C1 segment of cervical spinal cord (tissue), 14 donors: ENCODE data around the gene HOXC4.
"Not testable (repeated sequence)": the region's sequence is repeated elsewhere in the genome, so short reads cannot be mapped to it uniquely, and the experiment has no call there.

ENCODE experiments used
- DNase-seq, 14 donors: peaks; one replicate each; lab custom pipeline; 2025; lab: John Stamatoyannopoulos, UW

Gene HOXC4

DNA sequence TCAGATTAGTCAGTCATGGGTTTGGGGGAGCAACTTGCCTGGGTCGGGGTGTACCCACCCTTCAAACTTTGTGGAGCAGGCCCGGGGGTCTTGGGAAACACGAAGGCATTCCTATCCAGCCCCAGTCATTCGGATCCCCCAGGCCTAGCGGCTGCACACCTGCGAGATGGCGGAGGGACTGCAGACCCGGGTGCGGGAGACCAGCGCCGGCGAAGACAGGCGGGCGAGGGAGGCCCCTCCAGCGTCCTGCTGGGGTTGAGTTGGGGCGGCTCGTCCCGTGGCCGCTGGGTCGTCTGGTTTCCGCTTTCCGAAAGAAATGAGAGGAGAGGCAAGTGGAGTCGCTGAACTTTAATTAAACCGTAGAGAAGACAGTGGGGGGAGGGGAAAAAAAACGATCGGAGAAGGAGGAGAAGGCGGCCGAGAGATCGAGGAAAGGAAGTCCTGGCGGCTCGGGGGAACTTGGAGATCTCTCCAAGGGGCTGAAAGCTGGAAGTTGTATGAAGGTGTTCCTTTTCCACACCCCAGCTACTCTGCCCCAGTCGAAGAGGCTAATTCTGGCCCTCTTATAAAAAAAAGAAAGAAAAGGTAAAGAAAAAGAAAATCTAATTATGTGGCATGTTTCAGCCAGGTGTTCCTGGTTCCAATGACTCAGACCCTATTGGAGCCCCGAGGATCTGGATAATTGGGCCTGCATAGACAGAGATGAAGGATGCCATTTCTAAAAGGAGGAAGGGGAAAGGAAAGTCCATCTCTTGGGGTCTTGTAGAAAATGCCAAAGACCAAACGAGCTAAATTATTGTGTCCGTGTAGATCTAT is 28.2 kb downstream of the HOXC4 start:
- peak in 3 of 14 donors; percentile 20 to 57 (median 29) for DNase-seq

- peak in 3 of 14 donors; percentile 12 to 51 (median 12) for DNase-seq
Measured at GRCh38 chr12:54082397-54082892, 28.8 kb downstream of the HOXC4 start.

GRCh38 chr12:54088011-54088410 is 34.4 kb downstream of the HOXC4 start:
- not testable (repeated sequence) for DNase-seq

DNA sequence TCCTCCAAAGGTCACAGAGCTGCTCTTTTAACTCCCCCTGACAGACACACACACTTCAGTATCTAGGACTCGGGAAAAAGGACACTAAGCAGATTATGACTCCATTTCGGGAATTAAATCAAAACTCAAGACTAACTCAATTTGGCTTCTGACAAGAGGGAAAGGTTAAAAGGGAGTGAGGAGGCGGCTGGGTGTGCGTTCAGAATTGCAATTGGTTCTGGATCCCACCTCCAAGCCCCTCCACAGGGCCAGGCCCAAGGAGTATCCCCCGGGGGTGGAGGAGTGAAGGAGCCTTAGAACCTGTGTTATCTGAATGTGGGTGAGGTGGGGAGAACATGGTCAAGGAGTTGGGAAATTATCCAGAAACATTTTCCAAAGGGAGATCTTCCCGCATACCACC is 35.8 kb downstream of the HOXC4 start:
- not testable (repeated sequence) for DNase-seq

GRCh38 chr12:54090312-54090711 is 36.7 kb downstream of the HOXC4 start:
- DNase-seq = not testable (repeated sequence)

- DNase-seq = not testable (repeated sequence)
Measured at GRCh38 chr12:54092943-54093342, 39.3 kb downstream of the HOXC4 start.

DNA sequence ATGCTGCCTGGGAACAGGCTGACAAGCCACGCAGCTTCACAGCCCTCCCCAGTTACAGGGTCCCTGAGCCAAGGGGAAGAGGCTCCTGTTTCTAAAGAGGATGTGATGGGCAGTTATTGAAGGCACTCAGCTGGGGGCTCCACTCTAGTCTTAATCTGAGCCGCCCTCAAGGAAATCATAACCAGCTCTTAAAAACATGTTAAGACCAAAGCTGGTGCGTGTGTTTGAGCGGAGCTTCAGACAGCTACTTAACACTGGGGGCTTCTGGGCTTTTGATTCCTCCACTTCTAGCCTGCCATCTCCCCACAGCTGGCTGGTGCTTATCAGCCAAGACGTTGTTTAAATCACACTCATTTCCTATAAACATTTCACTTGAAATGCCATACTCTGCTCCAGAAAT is 42.3 kb downstream of the HOXC4 start:
- not testable (repeated sequence) for DNase-seq

DNA sequence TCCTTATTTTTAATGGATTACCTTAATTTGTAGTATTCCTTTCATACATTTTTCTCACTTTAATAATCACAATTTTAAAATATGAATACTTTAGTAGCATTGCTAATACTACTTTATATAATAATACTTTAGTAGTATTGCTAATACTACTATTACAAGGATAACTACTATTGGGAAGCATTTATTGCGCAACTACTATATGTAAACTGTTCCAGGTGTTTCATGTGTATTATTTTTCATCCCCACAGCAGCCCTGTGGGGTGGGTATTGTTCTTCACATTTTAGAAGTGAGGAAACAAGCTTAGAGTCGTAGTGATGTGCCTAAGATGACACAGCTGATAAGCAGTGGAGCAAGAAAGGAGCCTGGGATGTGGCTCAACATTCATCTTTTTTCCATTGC is 45.0 kb downstream of the HOXC4 start:
- DNase-seq = not testable (repeated sequence)

GRCh38 chr12:54100588-54100987 is 47.0 kb downstream of the HOXC4 start:
- DNase-seq = not testable (repeated sequence)

DNA sequence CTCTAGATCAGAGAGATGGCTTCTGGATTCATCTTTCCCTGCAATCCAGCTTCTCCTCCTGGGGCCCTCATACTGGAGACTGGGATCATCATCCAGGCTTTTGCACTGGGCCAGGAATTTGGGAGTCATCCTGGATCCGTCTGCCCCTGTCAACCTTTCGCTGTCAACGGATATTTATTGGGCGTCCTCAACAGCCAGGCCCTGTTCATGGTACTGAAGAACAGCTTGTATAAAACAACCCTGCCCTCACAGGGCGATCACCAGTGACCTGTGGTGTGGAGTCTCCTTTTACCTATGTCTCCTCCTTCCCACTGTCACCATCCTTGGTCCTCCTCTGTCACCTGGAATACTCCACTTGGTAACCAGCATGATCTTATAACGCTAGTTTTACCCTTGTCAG is 48.6 kb downstream of the HOXC4 start:
- DNase-seq = not testable (repeated sequence)

GRCh38 chr12:54103827-54104226 is 50.2 kb downstream of the HOXC4 start:
- not testable (repeated sequence) for DNase-seq
